T-helper 17 cell (primary cell): ENCODE results near the gene WNT16. TPM values are rescaled to one million over a fixed set of nuclear protein-coding genes. Genes with fewer than 3 reads are reported as not detected.
A peak's percentile ranks its signal among the peaks of the same experiment; 100 is the strongest.
"Not testable (repeated sequence)": the region's sequence is repeated elsewhere in the genome, so short reads cannot be mapped to it uniquely, and the experiment has no call there.

Source experiments
- ATAC-seq: fragments of 150-1000 bp; cut with Tn5 transposase; 2 replicates; pipeline ENCODE4 v1.10.0; 2021; ENCODE audit warnings: mild to moderate bottlenecking, moderate library complexity
- DNase-seq, 3 donors: peaks; one replicate each; pipeline versions ENCODE4 v3.0.0 to v3.0.0-alpha.2; 2020 to 2021
- H3K9me3 ChIP-seq: one replicate; pipeline ENCODE4 v1.7.0; 2013; ENCODE audit warnings: low read length, mild to moderate bottlenecking; ENCODE audit not compliant: control insufficient read depth, poor library complexity, severe bottlenecking
- H3K27ac Mint-ChIP-seq: one replicate; pipeline ENCODE4 v1.8.0; 2022; ENCODE audit warnings: mild to moderate bottlenecking, moderate library complexity, mixed read lengths
- H3K27me3 Mint-ChIP-seq: one replicate; pipeline ENCODE4 v1.8.0; 2022; ENCODE audit warnings: mixed read lengths
- H3K36me3 Mint-ChIP-seq: one replicate; pipeline ENCODE4 v1.8.0; 2022; ENCODE audit warnings: low read depth, mixed read lengths
- H3K4me1 Mint-ChIP-seq: one replicate; pipeline ENCODE4 v1.8.0; 2022; ENCODE audit warnings: mild to moderate bottlenecking, mixed read lengths
- H3K4me3 Mint-ChIP-seq: one replicate; pipeline ENCODE4 v1.8.0; 2022; ENCODE audit warnings: mild to moderate bottlenecking, moderate library complexity, mixed read lengths
- total RNA-seq, 4 donors: library from RNA in 2 of 4; stranded (reverse) in 2 of 4; gene quantifications; one replicate each; pipeline ENCODE4 v1.2.3 and lab custom pipeline; 2022 to 2026

Gene WNT16
- not detected for total RNA-seq
- 0 reads per million in 2 donors for total RNA-seq (lab: John Stamatoyannopoulos, UW)

GRCh38 chr7:121328508-121329190 lies at the start of gene WNT16:
TSS of gene WNT16 (plus strand) at chr7:121329000. CDS start at chr7:121329293, 293 bp downstream.
- DNase-seq (no peak), ATAC-seq (no peak)
- H3K27ac Mint-ChIP-seq = no peak within 1 kb of the TSS
- H3K4me1 Mint-ChIP-seq = peaks cover 12% of the 10 kb centered on the region
- H3K27me3 Mint-ChIP-seq = peaks cover 72% of the 10 kb centered on the region
- H3K9me3 ChIP-seq = no peaks in the 10 kb centered on the region
- H3K4me3 Mint-ChIP-seq = peak within 1 kb of the TSS; percentile 76
- H3K36me3 Mint-ChIP-seq = no peaks in the 10 kb centered on the region

GRCh38 chr7:121279060-121279620 lies 49.7 kb upstream of the WNT16 start:
- H3K27ac Mint-ChIP-seq = no peak overlapping the region
- DNase-seq (no peak), ATAC-seq (no peak)
- no peaks in the 10 kb centered on the region for H3K4me1 Mint-ChIP-seq
- H3K27me3 Mint-ChIP-seq = peaks cover 6% of the 10 kb centered on the region
- H3K9me3 ChIP-seq = no peaks in the 10 kb centered on the region
- no peak overlapping the region for H3K4me3 Mint-ChIP-seq
- no peaks in the 10 kb centered on the region for H3K36me3 Mint-ChIP-seq

GRCh38 chr7:121279822-121280221 lies 49.0 kb upstream of the WNT16 start:
- peaks cover 6% of the 10 kb centered on the region for H3K27me3 Mint-ChIP-seq
- H3K4me1 Mint-ChIP-seq = no peaks in the 10 kb centered on the region
- no peaks in the 10 kb centered on the region for H3K36me3 Mint-ChIP-seq
- ATAC-seq (no peak), DNase-seq (no peak)
- no peak overlapping the region for H3K4me3 Mint-ChIP-seq
- no peak overlapping the region for H3K27ac Mint-ChIP-seq
- no peaks in the 10 kb centered on the region for H3K9me3 ChIP-seq

- Mint-ChIP-seq H3K27ac (no peak overlapping the region), H3K4me3 (no peak overlapping the region), H3K4me1 (no peaks in the 10 kb centered on the region), H3K27me3 (peaks cover 6% of the 10 kb centered on the region), H3K36me3 (no peaks in the 10 kb centered on the region)
- no peaks in the 10 kb centered on the region for H3K9me3 ChIP-seq
- ATAC-seq (no peak), DNase-seq (no peak)
Measured at GRCh38 chr7:121280656-121281055, 48.1 kb upstream of the WNT16 start.

- no peak for ATAC-seq
- H3K27ac Mint-ChIP-seq = no peak overlapping the region
- H3K4me1 Mint-ChIP-seq = no peaks in the 10 kb centered on the region
- no peaks in the 10 kb centered on the region for H3K36me3 Mint-ChIP-seq
- H3K9me3 ChIP-seq = no peaks in the 10 kb centered on the region
- no peak for DNase-seq
- no peak overlapping the region for H3K4me3 Mint-ChIP-seq
- peaks cover 6% of the 10 kb centered on the region for H3K27me3 Mint-ChIP-seq
Measured at GRCh38 chr7:121282129-121282528, 46.7 kb upstream of the WNT16 start.

- Mint-ChIP-seq H3K27me3 (no peaks in the 10 kb centered on the region), H3K27ac (no peak overlapping the region), H3K36me3 (no peaks in the 10 kb centered on the region), H3K4me3 (no peak overlapping the region), H3K4me1 (no peaks in the 10 kb centered on the region)
- ATAC-seq = no peak
- no peaks in the 10 kb centered on the region for H3K9me3 ChIP-seq
- DNase-seq = no peak
Measured at GRCh38 chr7:121285066-121285667, 43.6 kb upstream of the WNT16 start.

- Mint-ChIP-seq H3K27ac (no peak overlapping the region), H3K27me3 (no peaks in the 10 kb centered on the region), H3K36me3 (no peaks in the 10 kb centered on the region), H3K4me3 (no peak overlapping the region), H3K4me1 (no peaks in the 10 kb centered on the region)
- H3K9me3 ChIP-seq = no peaks in the 10 kb centered on the region
- ATAC-seq (no peak), DNase-seq (no peak)
Measured at GRCh38 chr7:121286186-121286585, 42.6 kb upstream of the WNT16 start.

- Mint-ChIP-seq H3K27ac (no peak overlapping the region), H3K4me3 (no peak overlapping the region), H3K36me3 (no peaks in the 10 kb centered on the region), H3K27me3 (no peaks in the 10 kb centered on the region), H3K4me1 (no peaks in the 10 kb centered on the region)
- no peaks in the 10 kb centered on the region for H3K9me3 ChIP-seq
- no peak for DNase-seq
- peak; percentile 20 for ATAC-seq
Measured at GRCh38 chr7:121286742-121287734, 41.8 kb upstream of the WNT16 start.

- no peaks in the 10 kb centered on the region for H3K4me1 Mint-ChIP-seq
- no peaks in the 10 kb centered on the region for H3K36me3 Mint-ChIP-seq
- H3K4me3 Mint-ChIP-seq = no peak overlapping the region
- no peak overlapping the region for H3K27ac Mint-ChIP-seq
- no peak for DNase-seq
- ATAC-seq = no peak
- H3K9me3 ChIP-seq = no peaks in the 10 kb centered on the region
- no peaks in the 10 kb centered on the region for H3K27me3 Mint-ChIP-seq
Measured at GRCh38 chr7:121288894-121289293, 39.9 kb upstream of the WNT16 start.

- not testable (repeated sequence) for H3K9me3 ChIP-seq, H3K36me3 Mint-ChIP-seq, H3K4me3 Mint-ChIP-seq, H3K27ac Mint-ChIP-seq, H3K4me1 Mint-ChIP-seq, DNase-seq, H3K27me3 Mint-ChIP-seq, ATAC-seq
Measured at GRCh38 chr7:121289930-121290329, 38.9 kb upstream of the WNT16 start.

GRCh38 chr7:121294448-121294992 lies 34.3 kb upstream of the WNT16 start:
- Mint-ChIP-seq H3K4me3 (no peak overlapping the region), H3K27ac (no peak overlapping the region), H3K4me1 (no peaks in the 10 kb centered on the region), H3K36me3 (no peaks in the 10 kb centered on the region), H3K27me3 (no peaks in the 10 kb centered on the region)
- H3K9me3 ChIP-seq = no peaks in the 10 kb centered on the region
- no peak for ATAC-seq
- DNase-seq = no peak

- no peaks in the 10 kb centered on the region for H3K9me3 ChIP-seq
- DNase-seq (no peak), ATAC-seq (no peak)
- Mint-ChIP-seq H3K4me3 (no peak overlapping the region), H3K36me3 (no peaks in the 10 kb centered on the region), H3K27me3 (peaks cover 22% of the 10 kb centered on the region), H3K27ac (no peak overlapping the region), H3K4me1 (no peaks in the 10 kb centered on the region)
Measured at GRCh38 chr7:121297843-121298242, 31.0 kb upstream of the WNT16 start.

GRCh38 chr7:121298831-121299239 lies 30.0 kb upstream of the WNT16 start:
- Mint-ChIP-seq H3K4me1 (no peaks in the 10 kb centered on the region), H3K27me3 (peaks cover 31% of the 10 kb centered on the region), H3K4me3 (no peak overlapping the region), H3K36me3 (no peaks in the 10 kb centered on the region), H3K27ac (no peak overlapping the region)
- H3K9me3 ChIP-seq = no peaks in the 10 kb centered on the region
- no peak for DNase-seq
- ATAC-seq = no peak
